T-helper 17 cell (primary cell): ENCODE data around the gene HSD17B13. TPM values are rescaled to one million over a fixed set of nuclear protein-coding genes. Genes with fewer than 3 reads are reported as not detected.
"Not testable (repeated sequence)": the region's sequence is repeated elsewhere in the genome, so short reads cannot be mapped to it uniquely, and the experiment has no call there.

Source experiments
- ATAC-seq: fragments of 150-1000 bp; cut with Tn5 transposase; 2 replicates; pipeline ENCODE4 v1.10.0; 2021; ENCODE audit warnings: mild to moderate bottlenecking, moderate library complexity
- DNase-seq, 3 donors: peaks; one replicate each; pipeline versions ENCODE4 v3.0.0 to v3.0.0-alpha.2; 2020 to 2021
- H3K9me3 ChIP-seq: one replicate; pipeline ENCODE4 v1.7.0; 2013; ENCODE audit warnings: low read length, mild to moderate bottlenecking; ENCODE audit not compliant: control insufficient read depth, poor library complexity, severe bottlenecking
- H3K27ac Mint-ChIP-seq: one replicate; pipeline ENCODE4 v1.8.0; 2022; ENCODE audit warnings: mild to moderate bottlenecking, moderate library complexity, mixed read lengths
- H3K27me3 Mint-ChIP-seq: one replicate; pipeline ENCODE4 v1.8.0; 2022; ENCODE audit warnings: mixed read lengths
- H3K36me3 Mint-ChIP-seq: one replicate; pipeline ENCODE4 v1.8.0; 2022; ENCODE audit warnings: low read depth, mixed read lengths
- H3K4me1 Mint-ChIP-seq: one replicate; pipeline ENCODE4 v1.8.0; 2022; ENCODE audit warnings: mild to moderate bottlenecking, mixed read lengths
- H3K4me3 Mint-ChIP-seq: one replicate; pipeline ENCODE4 v1.8.0; 2022; ENCODE audit warnings: mild to moderate bottlenecking, moderate library complexity, mixed read lengths
- total RNA-seq, 4 donors: library from RNA in 2 of 4; stranded (reverse) in 2 of 4; gene quantifications; one replicate each; pipeline ENCODE4 v1.2.3 and lab custom pipeline; 2022 to 2026

The HSD17B13 gene
- total RNA-seq, 2 donors from 2014 or later = 0.20 TPM; not detected in 1

- no peak for ATAC-seq
Observed at GRCh38 chr4:87309625-87310024, 13.1 kb downstream of the HSD17B13 start.

GRCh38 chr4:87306056-87306455, 16.6 kb downstream of the HSD17B13 start:
- H3K27ac Mint-ChIP-seq = no peak overlapping the region
- H3K9me3 ChIP-seq = no peaks in the 10 kb centered on the region
- H3K4me3 Mint-ChIP-seq = no peak overlapping the region
- H3K27me3 Mint-ChIP-seq = peaks cover 7% of the 10 kb centered on the region
- no peak for ATAC-seq
- H3K4me1 Mint-ChIP-seq = peaks cover 3% of the 10 kb centered on the region
- no peak for DNase-seq
- H3K36me3 Mint-ChIP-seq = peaks cover 2% of the 10 kb centered on the region

More at GRCh38 chr4:87309625-87310024, 13.1 kb downstream of the HSD17B13 start:
- H3K9me3 ChIP-seq = no peaks in the 10 kb centered on the region
- H3K36me3 Mint-ChIP-seq = peaks cover 2% of the 10 kb centered on the region
- no peaks in the 10 kb centered on the region for H3K27me3 Mint-ChIP-seq
- H3K27ac Mint-ChIP-seq = no peak overlapping the region
- H3K4me3 Mint-ChIP-seq = no peak overlapping the region
- peaks cover 3% of the 10 kb centered on the region for H3K4me1 Mint-ChIP-seq
- no peak for DNase-seq

GRCh38 chr4:87305562-87305961, 17.1 kb downstream of the HSD17B13 start:
- H3K27ac Mint-ChIP-seq = no peak overlapping the region
- ATAC-seq (no peak), DNase-seq (no peak)
- no peaks in the 10 kb centered on the region for H3K9me3 ChIP-seq
- H3K4me1 Mint-ChIP-seq = peaks cover 3% of the 10 kb centered on the region
- H3K4me3 Mint-ChIP-seq = peak overlapping the region; percentile 49
- peaks cover 12% of the 10 kb centered on the region for H3K27me3 Mint-ChIP-seq
- peaks cover 2% of the 10 kb centered on the region for H3K36me3 Mint-ChIP-seq

GRCh38 chr4:87304745-87305432, 17.8 kb downstream of the HSD17B13 start:
- DNase-seq (no peak), ATAC-seq (no peak)
- peaks cover 13% of the 10 kb centered on the region for H3K27me3 Mint-ChIP-seq
- no peaks in the 10 kb centered on the region for H3K9me3 ChIP-seq
- peak overlapping the region; percentile 49 for H3K4me3 Mint-ChIP-seq
- no peak overlapping the region for H3K27ac Mint-ChIP-seq
- H3K36me3 Mint-ChIP-seq = no peaks in the 10 kb centered on the region
- peaks cover 3% of the 10 kb centered on the region for H3K4me1 Mint-ChIP-seq

- H3K4me3 Mint-ChIP-seq = no peak overlapping the region
- no peaks in the 10 kb centered on the region for H3K4me1 Mint-ChIP-seq
- DNase-seq = no peak
- H3K36me3 Mint-ChIP-seq = no peaks in the 10 kb centered on the region
- ATAC-seq = no peak
- peaks cover 21% of the 10 kb centered on the region for H3K27me3 Mint-ChIP-seq
- no peaks in the 10 kb centered on the region for H3K9me3 ChIP-seq
- no peak overlapping the region for H3K27ac Mint-ChIP-seq
Observed at GRCh38 chr4:87299898-87300297, 22.8 kb downstream of the HSD17B13 start.

GRCh38 chr4:87298362-87298761, 24.3 kb downstream of the HSD17B13 start:
- H3K9me3 ChIP-seq = no peaks in the 10 kb centered on the region
- DNase-seq = no peak
- Mint-ChIP-seq H3K27me3 (peaks cover 21% of the 10 kb centered on the region), H3K4me3 (no peak overlapping the region), H3K27ac (no peak overlapping the region), H3K4me1 (no peaks in the 10 kb centered on the region), H3K36me3 (no peaks in the 10 kb centered on the region)
- no peak for ATAC-seq

- not testable (repeated sequence) for DNase-seq, H3K27ac Mint-ChIP-seq, H3K36me3 Mint-ChIP-seq, H3K4me1 Mint-ChIP-seq, H3K9me3 ChIP-seq, ATAC-seq, H3K27me3 Mint-ChIP-seq, H3K4me3 Mint-ChIP-seq
Observed at GRCh38 chr4:87294911-87295310, 27.8 kb downstream of the HSD17B13 start.

- H3K4me3 Mint-ChIP-seq, DNase-seq, H3K9me3 ChIP-seq, H3K36me3 Mint-ChIP-seq, H3K27me3 Mint-ChIP-seq, H3K27ac Mint-ChIP-seq, ATAC-seq, H3K4me1 Mint-ChIP-seq: not testable (repeated sequence)
Observed at GRCh38 chr4:87293889-87294288, 28.8 kb downstream of the HSD17B13 start.

GRCh38 chr4:87286970-87287369, 35.7 kb downstream of the HSD17B13 start:
- DNase-seq (no peak), ATAC-seq (no peak)
- H3K36me3 Mint-ChIP-seq = peaks cover 2% of the 10 kb centered on the region
- H3K9me3 ChIP-seq = no peaks in the 10 kb centered on the region
- H3K27ac Mint-ChIP-seq = no peak overlapping the region
- H3K27me3 Mint-ChIP-seq = no peaks in the 10 kb centered on the region
- H3K4me3 Mint-ChIP-seq = no peak overlapping the region
- no peaks in the 10 kb centered on the region for H3K4me1 Mint-ChIP-seq

GRCh38 chr4:87284268-87284667, 38.4 kb downstream of the HSD17B13 start:
- not testable (repeated sequence) for H3K4me3 Mint-ChIP-seq, DNase-seq, H3K4me1 Mint-ChIP-seq, H3K27ac Mint-ChIP-seq, ATAC-seq, H3K27me3 Mint-ChIP-seq, H3K36me3 Mint-ChIP-seq, H3K9me3 ChIP-seq

- DNase-seq = no peak
- no peak for ATAC-seq
- no peaks in the 10 kb centered on the region for H3K4me1 Mint-ChIP-seq
- peaks cover 5% of the 10 kb centered on the region for H3K36me3 Mint-ChIP-seq
- no peaks in the 10 kb centered on the region for H3K9me3 ChIP-seq
- no peak overlapping the region for H3K4me3 Mint-ChIP-seq
- H3K27ac Mint-ChIP-seq = no peak overlapping the region
- H3K27me3 Mint-ChIP-seq = peaks cover 9% of the 10 kb centered on the region
Observed at GRCh38 chr4:87283151-87283550, 39.5 kb downstream of the HSD17B13 start.

GRCh38 chr4:87281603-87282002, 41.1 kb downstream of the HSD17B13 start:
- H3K9me3 ChIP-seq = no peaks in the 10 kb centered on the region
- no peak overlapping the region for H3K27ac Mint-ChIP-seq
- DNase-seq (no peak), ATAC-seq (no peak)
- peaks cover 3% of the 10 kb centered on the region for H3K36me3 Mint-ChIP-seq
- peaks cover 9% of the 10 kb centered on the region for H3K27me3 Mint-ChIP-seq
- no peak overlapping the region for H3K4me3 Mint-ChIP-seq
- no peaks in the 10 kb centered on the region for H3K4me1 Mint-ChIP-seq

GRCh38 chr4:87278335-87278794, 44.3 kb downstream of the HSD17B13 start:
- DNase-seq (no peak), ATAC-seq (no peak)
- peaks cover 22% of the 10 kb centered on the region for H3K27me3 Mint-ChIP-seq
- peaks cover 6% of the 10 kb centered on the region for H3K36me3 Mint-ChIP-seq
- no peak overlapping the region for H3K27ac Mint-ChIP-seq
- H3K4me1 Mint-ChIP-seq = no peaks in the 10 kb centered on the region
- H3K4me3 Mint-ChIP-seq = no peak overlapping the region
- no peaks in the 10 kb centered on the region for H3K9me3 ChIP-seq

GRCh38 chr4:87275311-87275710, 47.4 kb downstream of the HSD17B13 start:
- Mint-ChIP-seq H3K27me3 (peaks cover 45% of the 10 kb centered on the region), H3K4me3 (no peak overlapping the region), H3K27ac (no peak overlapping the region), H3K36me3 (peaks cover 6% of the 10 kb centered on the region), H3K4me1 (no peaks in the 10 kb centered on the region)
- no peak for ATAC-seq
- no peak for DNase-seq
- H3K9me3 ChIP-seq = no peaks in the 10 kb centered on the region
